GM18520 (cell line): ENCODE results near the gene PCGF2.

Experiments
- ATAC-seq: cut with Tn5 transposase; IDR thresholded peaks from one replicate; pipeline ENCODE4 v1.9.1; 2021; ENCODE audit not compliant: unreplicated experiment

Gene PCGF2

GRCh38 chr17:38751808-38752307 lies 3.7 kb upstream of the PCGF2 start:
- ATAC-seq: peak; percentile 24

- no peak for ATAC-seq
Measured at GRCh38 chr17:38751144-38751807, 3.1 kb upstream of the PCGF2 start.

GRCh38 chr17:38750312-38751121 lies 2.4 kb upstream of the PCGF2 start:
- no peak for ATAC-seq

- ATAC-seq: no peak
Measured at GRCh38 chr17:38750044-38750311, 1.8 kb upstream of the PCGF2 start.

- ATAC-seq: no peak
Measured at GRCh38 chr17:38749223-38750043, 1.3 kb upstream of the PCGF2 start.

GRCh38 chr17:38748892-38749222 lies 721 bp upstream of the PCGF2 start:
- no peak for ATAC-seq

GRCh38 chr17:38747463-38748148 lies 530 bp downstream of the PCGF2 start:
- ATAC-seq: no peak

- ATAC-seq: no peak
Measured at GRCh38 chr17:38746849-38747462, 1.2 kb downstream of the PCGF2 start.

GRCh38 chr17:38746004-38746848 lies 1.9 kb downstream of the PCGF2 start:
- no peak for ATAC-seq

- ATAC-seq: no peak
Measured at GRCh38 chr17:38745545-38745944, 2.6 kb downstream of the PCGF2 start.

- ATAC-seq: no peak
Measured at GRCh38 chr17:38743556-38744171, 4.5 kb downstream of the PCGF2 start.

GRCh38 chr17:38742411-38743308 lies 5.5 kb downstream of the PCGF2 start:
- ATAC-seq: no peak

GRCh38 chr17:38741921-38742410 lies 6.2 kb downstream of the PCGF2 start:
- no peak for ATAC-seq

GRCh38 chr17:38741461-38741860 lies 6.7 kb downstream of the PCGF2 start:
- ATAC-seq: no peak

- no peak for ATAC-seq
Measured at GRCh38 chr17:38740806-38741205, 7.3 kb downstream of the PCGF2 start.

GRCh38 chr17:38740044-38740443 lies 8.1 kb downstream of the PCGF2 start:
- no peak for ATAC-seq

GRCh38 chr17:38739305-38739704 lies 8.8 kb downstream of the PCGF2 start:
- no peak for ATAC-seq

GRCh38 chr17:38738686-38739085 lies 9.4 kb downstream of the PCGF2 start:
- no peak for ATAC-seq
